GM18519 (cell line): ENCODE measurements around the gene GRIK1.

Experiments used
- ATAC-seq: cut with Tn5 transposase; IDR thresholded peaks from one replicate; pipeline ENCODE4 v1.9.1; 2021; ENCODE audit warnings: mild to moderate bottlenecking, moderate library complexity; ENCODE audit not compliant: unreplicated experiment, low FRiP score

The GRIK1 gene

DNA sequence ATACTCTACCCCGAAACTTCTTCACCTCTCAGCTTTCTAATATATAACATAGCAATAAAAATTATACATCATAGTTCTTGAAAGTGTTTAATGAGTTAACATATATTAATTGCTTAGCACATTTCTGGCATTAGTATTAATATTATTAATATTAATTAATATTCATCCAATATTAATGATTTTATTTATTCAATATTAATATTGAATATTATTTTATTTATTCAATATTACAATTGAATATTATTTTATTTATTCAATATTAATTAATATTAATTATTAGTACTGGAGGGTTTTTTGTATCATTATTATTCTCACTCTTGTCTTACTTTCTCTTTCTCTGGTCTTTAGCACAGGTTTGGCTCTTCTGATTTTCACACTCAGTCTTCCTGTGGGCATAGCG, 105.2 kb downstream of the GRIK1 start:
- no peak for ATAC-seq

DNA sequence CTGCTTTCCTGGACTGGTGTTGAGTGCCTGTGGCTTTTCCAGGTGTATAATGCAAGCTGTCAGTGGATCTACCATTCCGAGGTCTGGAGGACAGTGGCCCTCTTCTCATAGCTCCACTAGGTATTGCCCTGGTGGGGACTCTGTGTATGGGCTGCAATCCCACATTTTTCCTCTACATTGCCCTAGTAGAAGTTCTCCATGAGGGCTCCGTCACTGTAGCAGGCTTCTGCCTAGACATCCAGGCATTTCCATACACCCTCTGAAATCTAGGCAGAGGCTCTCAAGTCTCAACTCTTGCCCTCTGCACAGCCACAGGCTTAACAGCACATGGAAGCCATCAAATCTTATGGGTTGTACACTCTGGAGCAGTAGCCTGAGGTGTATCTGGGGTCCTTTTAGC, 107.6 kb downstream of the GRIK1 start:
- no peak for ATAC-seq

GRCh38 chr21:29829564-29830275, 110.1 kb downstream of the GRIK1 start:
- no peak for ATAC-seq

DNA sequence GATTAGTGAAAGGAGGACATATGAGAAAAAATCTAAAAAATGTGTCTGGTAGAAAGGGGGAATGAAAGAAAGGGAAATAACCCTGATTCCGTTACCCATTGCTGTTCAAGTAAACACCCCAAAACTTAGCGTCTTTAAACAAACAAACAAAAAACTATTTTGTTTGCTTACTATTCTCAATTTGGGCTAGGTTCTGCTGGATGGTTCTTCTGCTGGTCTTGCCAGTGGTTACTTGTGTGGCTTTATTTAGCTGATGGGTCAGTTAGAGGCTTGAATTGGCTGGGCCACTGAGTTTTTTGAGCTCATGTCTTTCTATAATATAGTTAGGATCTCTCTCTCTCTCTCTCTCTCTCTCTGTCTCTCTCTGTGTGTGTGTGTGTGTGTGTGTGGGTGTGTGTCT, 112.1 kb downstream of the GRIK1 start:
- no peak for ATAC-seq

DNA sequence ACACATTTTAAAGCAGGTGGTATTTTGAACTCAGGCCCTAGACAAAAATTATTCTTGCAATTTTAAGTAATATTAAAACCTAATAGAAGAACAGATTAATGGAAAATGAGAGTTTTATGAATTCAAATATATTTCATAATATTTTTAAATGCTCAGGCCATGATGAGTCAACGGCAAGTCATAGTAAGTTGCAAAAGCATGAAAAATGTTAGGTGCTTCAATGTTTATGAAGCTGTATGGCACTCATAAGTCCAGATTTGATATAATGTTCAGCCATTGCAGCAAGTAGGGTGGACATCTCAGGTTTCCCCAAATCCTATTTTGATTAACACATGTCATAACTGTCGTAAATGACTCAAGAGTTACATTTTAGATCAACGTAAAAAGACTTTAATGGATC, 112.6 kb downstream of the GRIK1 start:
- ATAC-seq: no peak

DNA sequence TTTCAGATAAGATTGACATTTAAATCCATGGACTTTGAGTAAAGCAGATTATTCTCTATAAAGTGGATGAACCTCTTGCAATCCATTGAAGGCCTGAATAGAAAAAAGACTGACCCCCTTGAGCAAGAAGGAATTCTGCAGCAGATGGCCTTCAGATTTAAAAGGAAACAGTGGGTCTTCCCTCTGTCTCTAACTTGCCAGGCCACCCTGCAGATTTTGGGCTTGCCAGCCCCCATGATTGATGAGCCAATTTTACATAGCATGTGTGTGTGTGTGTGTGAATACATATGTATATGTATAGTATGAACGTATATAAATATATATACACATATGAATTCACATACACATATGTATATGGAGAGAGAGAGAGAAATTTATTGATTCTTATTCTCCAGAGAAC, 113.4 kb downstream of the GRIK1 start:
- ATAC-seq: no peak

DNA sequence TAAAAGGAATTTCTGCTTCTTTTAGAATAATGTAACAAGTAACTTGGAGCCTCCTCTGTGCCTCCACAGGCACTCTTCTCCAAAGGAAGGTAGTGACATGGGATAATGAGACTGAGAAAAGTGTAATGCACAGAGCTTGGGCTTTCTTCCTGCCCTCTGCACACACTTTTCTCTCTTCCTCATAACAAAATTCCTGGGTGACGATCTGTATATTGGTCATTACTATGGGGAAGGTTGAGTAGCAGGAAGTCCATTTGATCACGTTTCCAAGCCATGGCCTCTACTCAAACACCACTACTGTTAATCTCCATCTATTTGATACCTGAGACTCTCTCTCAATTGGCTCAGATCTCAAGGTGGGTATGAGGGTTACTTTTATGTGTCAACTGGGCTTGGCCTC, 113.9 kb downstream of the GRIK1 start:
- no peak for ATAC-seq

DNA sequence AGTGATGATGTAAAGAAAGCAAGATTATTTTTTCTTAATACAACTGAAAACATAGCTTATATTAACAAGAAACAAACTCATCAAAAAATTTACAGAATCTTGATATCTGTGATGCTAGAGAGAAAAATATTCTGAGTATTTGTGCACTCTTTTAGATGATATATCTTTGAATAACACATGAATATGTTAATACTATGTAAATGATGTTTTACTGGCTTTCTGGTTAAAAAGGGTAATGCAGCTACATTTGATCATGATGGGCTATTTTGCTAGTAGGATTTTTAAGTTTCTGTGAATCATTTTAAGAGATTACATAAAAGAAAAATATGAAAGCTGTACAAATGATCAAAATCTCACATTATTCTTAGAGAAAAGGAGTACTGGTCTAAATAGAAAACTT, 114.5 kb downstream of the GRIK1 start:
- no peak for ATAC-seq

DNA sequence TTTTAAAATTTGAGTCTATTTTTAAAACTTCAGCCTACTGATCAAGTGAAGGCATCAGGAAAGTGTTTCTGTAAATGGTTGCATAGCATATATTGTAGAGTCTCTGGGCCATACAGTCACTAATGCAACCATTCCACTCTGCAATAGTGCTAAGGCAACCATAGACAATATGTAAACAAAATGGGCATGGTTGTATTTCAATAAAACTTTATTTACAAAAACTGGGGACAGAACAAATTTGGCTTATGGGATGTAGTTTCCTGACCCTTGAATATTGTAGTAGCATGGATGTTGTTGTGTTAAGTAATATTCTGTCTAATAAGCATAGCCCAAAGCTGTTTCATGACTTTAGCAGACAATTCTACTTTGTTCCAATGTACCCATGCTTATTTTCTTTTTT, 117.7 kb downstream of the GRIK1 start:
- no peak for ATAC-seq

DNA sequence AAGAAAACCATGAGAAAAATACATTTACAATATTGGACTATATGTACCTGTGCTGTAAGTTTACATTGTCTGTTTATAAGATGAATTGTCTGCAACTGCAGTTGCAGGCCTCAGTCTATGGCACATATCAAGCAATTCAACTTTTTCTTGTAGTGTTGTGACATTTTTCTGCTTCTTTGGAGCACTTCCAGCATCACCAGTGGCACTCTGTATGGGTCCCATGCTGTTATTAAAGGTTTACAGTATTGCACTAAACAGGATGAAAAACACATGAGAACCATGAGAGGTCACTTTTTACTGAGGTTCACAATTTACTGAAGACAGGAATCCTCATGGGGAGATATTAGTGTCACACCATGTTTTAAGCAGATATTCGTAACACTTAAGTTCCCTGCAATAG, 118.6 kb downstream of the GRIK1 start:
- no peak for ATAC-seq

GRCh38 chr21:29819675-29820326, 120.0 kb downstream of the GRIK1 start:
- no peak for ATAC-seq

GRCh38 chr21:29818383-29818921, 121.3 kb downstream of the GRIK1 start:
- no peak for ATAC-seq

- ATAC-seq: no peak
Observed at GRCh38 chr21:29817450-29817849, 122.3 kb downstream of the GRIK1 start.

- ATAC-seq: no peak
Observed at GRCh38 chr21:29812947-29813346, 126.8 kb downstream of the GRIK1 start.

- no peak for ATAC-seq
Observed at GRCh38 chr21:29810871-29811270, 128.9 kb downstream of the GRIK1 start.

DNA sequence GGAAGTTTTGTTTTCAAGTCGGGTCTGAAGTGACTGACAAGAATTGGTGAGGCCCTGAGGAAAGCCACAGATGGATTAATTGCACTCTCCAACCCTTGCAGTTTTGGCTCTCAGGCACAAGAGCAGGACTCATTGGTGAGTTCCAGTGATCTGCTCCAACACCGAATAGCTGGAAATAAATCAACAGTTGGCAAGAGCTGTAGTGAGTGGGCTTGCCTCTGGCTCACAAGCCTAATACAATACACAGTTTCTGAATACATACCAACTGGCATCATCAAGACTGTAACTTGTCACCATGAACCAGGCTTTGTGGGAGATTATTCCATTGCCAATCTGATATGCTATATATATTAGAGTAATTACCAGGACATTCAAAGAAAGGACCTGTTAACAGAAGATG, 131.6 kb downstream of the GRIK1 start:
- ATAC-seq: no peak

GRCh38 chr21:29805105-29805504, 134.7 kb downstream of the GRIK1 start:
- no peak for ATAC-seq

DNA sequence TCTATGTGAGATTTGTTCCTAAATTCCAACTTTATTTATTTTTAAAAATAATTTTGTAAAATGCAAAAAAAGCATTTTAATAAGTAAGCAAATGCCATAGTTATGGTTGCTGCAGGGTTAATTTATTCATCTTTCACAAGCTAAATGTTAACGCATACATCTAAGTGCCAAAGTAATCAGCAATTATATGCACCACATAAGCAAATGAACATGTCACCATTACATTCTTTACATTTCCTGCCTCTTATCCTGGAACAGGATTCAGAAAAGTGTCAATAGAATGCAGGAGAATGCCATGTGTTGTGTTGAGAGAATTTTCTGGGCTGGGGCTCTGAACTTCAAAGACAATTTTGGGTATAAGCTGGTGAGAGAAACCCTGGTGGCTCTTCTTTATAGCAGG, 136.6 kb downstream of the GRIK1 start:
- no peak for ATAC-seq

DNA sequence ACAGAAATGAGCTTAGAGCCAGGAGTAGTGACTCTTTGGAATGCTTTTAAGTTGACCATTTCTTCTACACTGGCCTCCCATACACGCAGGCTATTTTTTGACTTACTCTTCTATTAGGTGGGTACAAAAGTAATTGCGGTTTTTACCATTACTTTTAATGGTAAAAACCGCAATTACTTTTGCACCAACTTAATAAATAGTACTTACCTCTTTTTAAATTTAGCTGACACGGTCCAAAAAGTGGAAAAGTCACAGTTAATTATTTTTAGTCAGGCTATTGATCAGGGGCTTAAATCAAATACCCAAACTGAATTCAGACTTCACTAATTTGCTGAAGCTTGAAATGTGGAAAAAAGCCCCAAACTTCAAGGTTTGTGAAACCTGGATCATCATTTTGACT, 138.7 kb downstream of the GRIK1 start:
- ATAC-seq: no peak

- no peak for ATAC-seq
Observed at GRCh38 chr21:29800056-29800455, 139.7 kb downstream of the GRIK1 start.

- no peak for ATAC-seq
Observed at GRCh38 chr21:29798840-29799239, 141.0 kb downstream of the GRIK1 start.

- ATAC-seq: no peak
Observed at GRCh38 chr21:29797155-29797554, 142.6 kb downstream of the GRIK1 start.
